Kidney (tissue), 14 donors: ENCODE results near the gene PLEKHF1. TPM values are rescaled to one million over a fixed set of nuclear protein-coding genes. Genes with fewer than 3 reads are reported as not detected.
A peak's percentile ranks its signal among the peaks of the same experiment; 100 is the strongest.
"Not testable (repeated sequence)": the region's sequence is repeated elsewhere in the genome, so short reads cannot be mapped to it uniquely, and the experiment has no call there.

Source experiments
- DNase-seq, 5 donors: peaks; one replicate each; pipeline ENCODE4 v3.0.0-alpha.2; 2013 to 2020
- FAIRE-seq: peaks from 2 replicates; lab custom pipeline; 2012; peaks lifted over from hg19 to GRCh38; lab: Jason Lieb, UNC
- H3K27ac ChIP-seq, 2 donors: one replicate each; pipeline ENCODE4 v1.7.0; 2013; ENCODE audit warnings: low read depth in 2 of 2, low read length in 2 of 2, inconsistent platforms in 1 of 2
- H3K27me3 ChIP-seq: one replicate; pipeline ENCODE4 v1.7.1; 2013; ENCODE audit warnings: low read length, inconsistent platforms; ENCODE audit not compliant: control insufficient read depth, insufficient read depth
- H3K36me3 ChIP-seq, 3 donors: one replicate each; pipeline versions ENCODE4 v1.7.0 to v1.7.1; 2013; ENCODE audit warnings: low read length in 3 of 3, control low read depth in 1 of 3, inconsistent platforms in 1 of 3; ENCODE audit not compliant: insufficient read depth in 3 of 3, control insufficient read depth in 2 of 3
- H3K4me1 ChIP-seq, 3 donors: one replicate each; pipeline versions ENCODE4 v1.7.0 to v1.7.1; 2013; ENCODE audit warnings: low read length in 3 of 3, inconsistent platforms in 1 of 3, low read depth in 1 of 3; ENCODE audit not compliant: control insufficient read depth in 2 of 3, insufficient read depth in 2 of 3
- H3K4me3 ChIP-seq, 3 donors: one replicate each; pipeline versions ENCODE4 v1.7.0 to v1.8.1; 2013; ENCODE audit warnings: low read length in 3 of 3, control low read depth in 1 of 3, inconsistent platforms in 1 of 3
- H3K9ac ChIP-seq, 3 donors: one replicate each; pipeline versions ENCODE4 v1.7.0 to v1.7.1; 2013; ENCODE audit warnings: low read length in 3 of 3, control low read depth in 1 of 3, inconsistent platforms in 1 of 3
- H3K9me3 ChIP-seq, 3 donors: one replicate each; pipeline versions ENCODE4 v1.7.0 to v1.7.1; 2013; ENCODE audit warnings: low read length in 3 of 3, control low read depth in 1 of 3, inconsistent platforms in 1 of 3; ENCODE audit not compliant: control insufficient read depth in 2 of 3, insufficient read depth in 1 of 3
- CTCF ChIP-seq: IDR thresholded peaks from 3 replicates; pipeline ENCODE4 v1.5.1; 2012; ENCODE audit warnings: mild to moderate bottlenecking, moderate library complexity, borderline replicate concordance; ENCODE audit not compliant: insufficient read depth; ENCODE audit errors: extremely low read depth
- intact Hi-C: fragments of 100-400 bp; cut with DNase I; formaldehyde crosslinking; loops from one replicate; pipeline ENCODE4 v1.11.1; 2022
- polyA plus RNA-seq: library from polyadenylated mRNA; stranded (reverse); fragments of 350-450 nt; fragmentation: Illumina TruSeq; extraction: RNeasy Lipid Tissue Mini Kit (QIAGEN cat#74804); gene quantifications from one replicate; pipeline ENCODE4 v1.2.3, GENCODE V29; 2014; ENCODE audit warnings: low read depth, low replicate concordance; ENCODE audit not compliant: insufficient read depth
- total RNA-seq: library from RNA; stranded (reverse); fragmentation: NEBNext Ultra II Directional; extraction: Animal tissue kit (Norgen Biotek cat#: 25700); gene quantifications from one replicate; pipeline ENCODE4 v1.2.1, GENCODE V29; 2021
- donor health status: control.
- donor health status: control.
- donor health status: control.
- donor health status: control.
- donor health status: control.
- donor health status: DM: yes; HTN: yes; CAD: no.
- donor health status: Normal renal cell carcinoma (clear cell type).

The PLEKHF1 gene
- total and polyA plus RNA-seq, 2 donors from 2014 or later = 7.1 to 11.7 TPM

GRCh38 chr19:29708554-29709439 lies 43.5 kb downstream of the PLEKHF1 start:
- intact Hi-C loops = no loop called here
- no peak for FAIRE-seq
- peaks cover 0 to 8% (median 4%) of the 10 kb centered on the region in 3 donors for H3K36me3 ChIP-seq
- peak overlapping the region; percentile 55 to 83 for H3K27ac ChIP-seq
- H3K9me3 ChIP-seq = no peaks in the 10 kb centered on the region
- H3K4me3 ChIP-seq = peak overlapping the region in 2 of 3 donors; percentile 51 to 71
- peaks cover 0 to 19% (median 12%) of the 10 kb centered on the region in 3 donors for H3K4me1 ChIP-seq
- DNase-seq = peak in 1 of 5 donors; percentile 69
- peak overlapping the region in 1 of 3 donors; percentile 67 for H3K9ac ChIP-seq
- TF ChIP-seq CTCF = no peak
- H3K27me3 ChIP-seq = no peaks in the 10 kb centered on the region

GRCh38 chr19:29709440-29709798 lies 44.2 kb downstream of the PLEKHF1 start:
- intact Hi-C loops, H3K36me3 ChIP-seq, H3K27me3 ChIP-seq, H3K9me3 ChIP-seq, H3K4me3 ChIP-seq, DNase-seq, FAIRE-seq: not testable (repeated sequence)
- peak overlapping the region in 1 of 3 donors; percentile 34 for H3K9ac ChIP-seq
- H3K27ac ChIP-seq = peak overlapping the region; percentile 18 to 83
- H3K4me1 ChIP-seq = peaks cover 0 to 19% (median 14%) of the 10 kb centered on the region in 3 donors

GRCh38 chr19:29711584-29712132 lies 46.4 kb downstream of the PLEKHF1 start:
- intact Hi-C loops = loop anchor here (10.0 kb wide), 1 partner anchor 97 kb away; no protein-coding TSS in a partner anchor
- no peak for TF ChIP-seq CTCF
- FAIRE-seq (no peak), DNase-seq (peak in 1 of 5 donors; percentile 28)
- no peak overlapping the region for H3K27ac ChIP-seq
- peaks cover 0 to 30% (median 19%) of the 10 kb centered on the region in 3 donors for H3K4me1 ChIP-seq
- H3K36me3 ChIP-seq = peaks cover 0 to 2% (median under 1%) of the 10 kb centered on the region in 3 donors
- no peaks in the 10 kb centered on the region for H3K27me3 ChIP-seq
- H3K9me3 ChIP-seq = no peaks in the 10 kb centered on the region
- no peak overlapping the region for H3K9ac ChIP-seq
- H3K4me3 ChIP-seq = no peak overlapping the region
